SU-DHL-6 (cell line): Measurements from ENCODE around the gene ANKS4B.
"Not testable (repeated sequence)": the region's sequence is repeated elsewhere in the genome, so short reads cannot be mapped to it uniquely, and the experiment has no call there.

Source experiments
- CTCF ChIP-seq: fragments of 200-600 bp; sonication (generic); IDR thresholded peaks from one replicate; pipeline ENCODE4 v1.5.1; 2017; ENCODE audit warnings: antibody characterized with exemption, mild to moderate bottlenecking, low read length, moderate library complexity; ENCODE audit not compliant: insufficient read depth, poor library complexity, severe bottlenecking
- EZH2phosphoT487 ChIP-seq: fragments of 200-600 bp; sonication (generic), shearing (Covaris generic); conservative IDR thresholded peaks from 2 replicates; pipeline ENCODE4 v1.6.1; 2018; ENCODE audit warnings: mild to moderate bottlenecking, antibody characterized with exemption, low read length, moderate library complexity, mixed read lengths

- not testable (repeated sequence) for TF ChIP-seq CTCF, EZH2phosphoT487
Observed at GRCh38 chr16:21248179-21248578, 14.7 kb downstream of the ANKS4B start.
